Stimulated activated CD4-positive, alpha-beta T cell treated with anti-CD3 and anti-CD28 coated beads, Interleukin-1b, Interleukin-23, amount 100 ng/mL, for 24 hours (primary cell): Measurements from ENCODE around the gene MKLN1.
"Not testable (repeated sequence)": the region's sequence is repeated elsewhere in the genome, so short reads cannot be mapped to it uniquely, and the experiment has no call there.

Source experiments
- DNase-seq, 4 experiments: peaks; one replicate each; pipeline ENCODE4 v3.0.0-alpha.2; 2020; ENCODE audit warnings: low read depth in 4 of 4, low spot score in 1 of 4

Gene MKLN1

DNA sequence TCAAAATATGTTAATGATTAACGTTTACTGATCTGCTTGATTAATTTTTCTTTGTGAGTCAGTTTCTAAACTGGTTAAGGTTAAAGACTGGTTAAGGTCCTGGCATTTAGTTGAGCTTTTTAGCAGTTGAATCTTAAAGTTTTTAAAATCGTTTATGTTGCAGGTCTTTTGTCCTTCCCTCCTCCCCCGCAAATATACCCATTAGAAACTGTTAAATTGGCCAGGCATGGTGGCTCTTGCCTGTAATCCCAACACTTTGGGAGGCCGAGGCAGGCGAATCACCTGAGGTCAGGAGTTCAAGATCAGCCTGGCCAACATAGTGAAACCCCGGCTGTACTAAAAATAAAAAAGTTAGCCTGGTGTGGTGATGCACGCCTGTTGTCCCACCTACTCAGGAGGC is 127.9 kb downstream of the MKLN1 start:
- DNase-seq: no peak

DNA sequence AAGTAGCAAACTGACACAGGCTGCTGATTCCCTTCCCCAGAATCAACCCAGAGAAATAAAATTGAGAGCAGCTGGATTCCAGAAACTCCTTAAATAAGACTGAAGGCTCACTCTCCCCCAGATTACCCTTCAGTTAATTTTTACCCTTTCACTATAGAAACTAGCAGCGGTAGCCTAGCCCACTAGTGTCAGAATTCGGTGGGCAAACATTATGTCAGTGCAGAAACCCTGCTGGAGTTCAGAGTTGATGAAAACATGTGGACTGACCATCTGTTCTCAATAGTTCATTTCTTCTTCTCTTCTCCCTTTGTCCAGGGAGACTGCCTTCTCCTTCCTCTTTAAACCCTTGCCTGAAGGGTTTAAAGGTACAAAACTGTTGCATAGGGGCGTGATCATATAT is 128.7 kb downstream of the MKLN1 start:
- no peak for DNase-seq

DNA sequence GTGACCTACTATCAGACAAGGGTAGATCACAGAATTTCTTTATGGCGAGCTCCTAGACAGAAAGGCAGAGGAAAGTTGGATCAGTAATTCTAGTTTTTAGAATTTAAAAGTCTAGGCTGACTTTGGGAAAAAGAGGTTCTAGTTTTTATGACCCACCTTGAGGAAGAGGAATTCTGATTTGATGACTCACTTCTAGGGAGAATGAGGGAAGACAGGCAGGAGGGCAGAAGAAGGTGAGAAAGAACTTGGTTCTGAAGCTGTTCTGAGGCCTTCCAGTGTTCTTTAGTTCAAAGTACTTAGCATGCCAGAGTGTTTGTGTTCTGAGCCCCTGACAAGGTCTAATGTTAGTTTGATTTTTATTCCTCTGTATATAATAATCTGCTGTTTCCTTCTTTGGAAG is 131.6 kb downstream of the MKLN1 start:
- DNase-seq: no peak

DNA sequence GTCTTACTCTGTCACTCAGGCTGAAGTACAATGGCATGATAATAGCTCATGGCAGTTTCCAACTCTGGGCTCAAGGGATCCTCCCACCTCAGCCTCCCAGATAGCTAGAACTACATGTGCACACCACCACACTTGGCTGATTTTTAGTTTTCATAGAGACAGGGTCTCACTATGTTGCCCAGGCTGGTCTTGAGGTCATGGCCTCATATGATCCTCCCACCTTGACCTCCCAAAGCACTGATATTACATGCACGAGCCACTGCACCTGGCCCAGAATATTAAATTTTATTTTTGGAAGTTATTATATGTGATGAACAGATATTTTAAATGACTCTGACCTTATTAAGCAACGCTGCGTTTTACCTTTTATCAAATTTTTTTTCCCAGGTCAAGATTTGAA is 134.4 kb downstream of the MKLN1 start:
- DNase-seq: no peak

DNA sequence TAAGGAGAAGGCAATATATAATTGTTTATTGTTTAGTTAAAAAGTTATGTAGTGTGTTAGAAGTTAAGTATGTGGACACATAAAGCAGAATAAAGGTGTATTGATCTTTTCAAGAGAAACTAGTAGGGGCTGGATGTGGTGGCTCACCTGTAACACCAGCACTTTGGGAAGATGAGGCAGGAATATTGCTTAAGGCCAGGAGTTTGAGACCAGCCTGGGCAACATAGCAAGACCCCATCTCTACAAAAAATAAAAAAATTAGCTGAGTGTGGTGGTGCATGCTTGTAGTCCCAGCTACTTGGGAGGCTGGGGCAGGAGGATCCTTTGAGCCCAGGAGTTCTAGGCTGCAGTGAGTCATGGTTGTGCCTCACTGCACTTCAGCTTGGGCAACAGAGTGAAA is 135.0 kb downstream of the MKLN1 start:
- not testable (repeated sequence) for DNase-seq

DNA sequence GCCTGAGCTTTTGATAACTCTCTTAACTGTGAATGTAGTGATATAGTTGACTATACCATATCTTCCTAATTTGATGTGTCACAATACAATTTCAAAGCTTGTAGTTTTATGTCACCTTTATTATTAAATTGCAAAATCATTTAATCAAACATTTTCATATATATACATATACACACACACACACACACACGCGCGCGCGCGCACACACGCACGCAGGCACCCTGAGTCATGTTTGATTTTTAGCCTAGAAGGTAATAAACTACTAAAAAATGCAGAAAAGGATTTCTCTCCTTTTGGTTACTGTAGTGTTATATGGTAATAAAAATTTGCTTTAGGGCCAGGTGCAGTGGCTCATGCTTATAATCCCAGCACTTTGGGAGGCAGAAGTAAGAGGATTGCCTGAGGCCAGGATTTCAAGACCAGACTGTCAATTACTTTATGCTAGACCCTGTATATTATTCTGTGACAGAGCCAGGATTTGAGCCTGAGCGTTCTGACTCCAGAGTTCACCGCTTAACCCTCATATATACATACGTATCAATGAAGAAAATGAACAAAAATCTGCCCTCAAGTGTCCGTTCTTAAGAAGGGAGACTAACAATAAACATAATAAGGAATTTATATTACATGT is 139.2 kb downstream of the MKLN1 start:
- no peak for DNase-seq

DNA sequence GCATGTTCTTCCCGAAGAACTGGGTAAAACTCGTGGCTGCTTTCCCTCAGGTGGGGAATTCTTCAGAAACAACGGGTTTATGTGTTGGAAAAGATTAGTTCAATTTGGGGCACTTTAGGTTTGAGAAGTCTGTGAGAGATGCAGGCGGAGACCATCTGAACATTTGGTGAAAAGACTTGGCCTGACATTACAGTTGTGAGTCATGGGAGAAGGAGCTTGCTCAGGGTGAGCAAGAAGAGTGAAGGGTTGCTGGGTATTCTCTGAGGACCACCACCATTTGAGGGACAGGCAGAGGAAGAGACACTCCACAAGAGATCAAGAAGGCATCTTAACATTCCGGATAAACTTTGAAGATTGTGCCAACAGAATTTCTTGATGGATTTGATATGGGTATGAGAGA is 140.1 kb downstream of the MKLN1 start:
- DNase-seq: no peak

DNA sequence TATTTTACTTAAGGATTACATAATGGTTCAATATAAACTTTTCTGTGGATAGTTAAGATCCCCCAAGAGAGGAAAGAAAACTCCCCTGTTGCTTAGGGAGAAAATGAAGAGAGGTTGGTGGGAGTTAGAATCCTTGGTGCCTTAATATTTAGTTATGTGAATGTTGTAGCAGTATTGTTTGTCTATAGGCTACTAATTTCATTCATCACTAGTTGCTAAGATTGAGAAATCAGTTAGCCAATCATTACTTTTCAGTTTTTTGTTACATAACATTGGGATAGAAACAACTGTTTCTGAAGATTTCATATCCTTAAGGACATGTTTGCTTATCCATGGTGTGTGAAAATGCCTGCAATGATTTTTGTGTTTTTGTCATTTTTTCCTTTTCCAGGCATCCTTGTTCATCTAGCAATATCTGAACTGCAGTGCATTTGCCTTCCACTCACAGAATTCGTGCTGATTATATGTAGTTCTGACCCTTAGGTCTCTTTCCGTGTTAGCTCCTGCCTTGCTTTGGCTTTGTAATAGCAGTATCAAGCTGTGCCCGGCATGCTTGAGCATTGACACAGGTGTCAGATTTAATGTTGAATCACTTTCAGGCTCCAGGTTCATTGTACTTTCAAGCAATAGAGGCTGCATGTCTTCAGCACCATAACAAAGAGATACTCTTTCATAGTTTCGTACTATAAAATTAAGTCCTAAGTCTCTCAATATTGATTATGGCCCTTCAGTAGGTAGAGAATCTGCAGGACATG is 143.8 kb downstream of the MKLN1 start:
- no peak for DNase-seq

DNA sequence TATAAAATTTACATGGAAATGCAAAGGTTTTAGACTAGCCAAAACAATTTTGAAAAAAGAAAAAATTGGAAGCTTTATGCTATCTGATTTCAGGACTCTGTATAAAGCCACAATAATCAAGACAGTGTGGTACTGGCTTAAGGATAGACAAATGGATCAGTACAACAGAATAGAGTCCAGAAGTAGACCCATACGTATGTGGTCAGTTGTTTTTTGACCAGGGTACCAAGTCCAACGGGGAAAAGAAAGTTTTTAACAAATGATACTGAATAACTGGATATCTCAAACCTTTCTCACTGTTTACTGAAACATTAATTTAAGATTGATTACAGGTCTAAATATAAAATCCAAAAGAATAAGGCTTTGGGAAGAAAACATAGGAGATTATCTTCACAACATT is 149.1 kb downstream of the MKLN1 start:
- DNase-seq: no peak

DNA sequence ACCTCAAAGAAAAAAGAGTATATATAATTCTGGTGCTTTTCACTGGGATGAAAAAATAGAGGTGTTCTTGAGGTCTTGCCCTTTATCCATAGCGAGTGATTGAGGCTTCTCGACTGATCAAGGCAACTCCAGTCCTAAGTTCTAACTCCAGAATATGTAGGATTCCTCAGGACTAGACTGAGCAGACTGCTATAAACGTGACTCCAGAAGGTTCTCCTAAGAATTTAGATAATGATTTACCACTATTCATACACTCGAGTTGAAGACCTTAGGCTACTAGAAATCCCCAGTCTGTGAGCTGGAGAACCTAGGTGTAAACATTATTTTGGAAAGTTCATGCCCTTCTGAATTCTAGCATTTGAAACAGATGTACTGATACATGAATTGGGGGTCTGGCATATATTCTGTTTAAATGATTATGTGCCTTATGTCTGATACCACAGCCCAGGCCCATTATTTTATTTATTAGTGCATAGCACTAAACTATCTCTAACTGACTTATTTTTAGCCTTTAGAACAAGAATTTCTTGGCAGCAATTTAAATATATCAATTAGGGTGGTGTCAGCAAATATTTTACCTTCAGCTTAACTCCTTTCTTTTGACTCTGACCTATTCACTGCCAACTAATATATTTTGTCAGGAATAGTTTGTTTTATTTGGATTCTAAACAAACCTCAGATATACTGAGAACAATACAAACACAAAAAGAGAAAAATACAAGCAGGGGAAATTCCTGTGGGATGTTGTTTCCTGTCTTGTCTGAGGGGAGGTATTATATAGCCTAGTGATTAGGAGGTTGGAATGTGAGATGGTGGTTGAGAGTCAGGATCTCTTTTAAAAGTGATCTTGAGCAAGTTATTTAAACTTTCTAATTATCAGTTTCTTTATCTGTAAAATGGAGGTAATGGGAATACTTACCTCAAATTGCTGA is 153.0 kb downstream of the MKLN1 start:
- no peak for DNase-seq

DNA sequence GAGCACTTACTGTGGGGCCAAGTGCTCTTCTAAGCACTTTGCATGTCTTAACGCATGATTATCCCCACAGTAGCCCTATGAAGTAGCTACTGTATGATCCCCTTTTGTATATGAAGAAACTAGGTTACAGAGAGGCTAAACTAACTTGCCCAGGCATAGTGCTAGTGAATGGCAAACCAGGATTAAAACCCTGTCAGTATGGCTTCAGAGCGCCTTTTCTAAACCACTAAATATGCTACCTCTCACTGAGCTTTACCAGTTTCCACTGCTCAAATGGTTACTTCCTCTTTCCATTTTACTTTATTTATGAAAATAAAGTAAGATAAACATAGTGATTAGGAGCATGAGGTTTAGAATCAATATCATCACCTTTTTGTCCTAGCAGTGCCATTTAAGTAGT is 155.1 kb downstream of the MKLN1 start:
- DNase-seq: no peak

DNA sequence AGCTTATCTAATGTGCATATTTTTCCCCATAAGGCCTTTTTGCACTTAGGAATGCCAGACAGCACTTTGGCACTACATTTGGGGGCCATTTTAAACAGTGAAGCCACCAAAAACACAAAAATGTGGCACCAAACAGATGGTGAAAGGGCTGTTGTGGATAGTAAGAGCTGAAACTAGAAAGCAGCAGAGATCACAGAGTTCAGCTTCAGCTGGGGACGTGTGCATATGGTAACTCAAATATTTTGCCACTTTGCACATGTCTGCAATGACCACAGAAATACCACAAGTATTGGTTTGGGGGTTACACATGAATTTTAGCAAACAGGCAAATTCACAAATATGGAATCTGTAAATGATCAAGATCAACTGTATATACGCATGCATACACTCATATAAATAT is 155.9 kb downstream of the MKLN1 start:
- DNase-seq: no peak

DNA sequence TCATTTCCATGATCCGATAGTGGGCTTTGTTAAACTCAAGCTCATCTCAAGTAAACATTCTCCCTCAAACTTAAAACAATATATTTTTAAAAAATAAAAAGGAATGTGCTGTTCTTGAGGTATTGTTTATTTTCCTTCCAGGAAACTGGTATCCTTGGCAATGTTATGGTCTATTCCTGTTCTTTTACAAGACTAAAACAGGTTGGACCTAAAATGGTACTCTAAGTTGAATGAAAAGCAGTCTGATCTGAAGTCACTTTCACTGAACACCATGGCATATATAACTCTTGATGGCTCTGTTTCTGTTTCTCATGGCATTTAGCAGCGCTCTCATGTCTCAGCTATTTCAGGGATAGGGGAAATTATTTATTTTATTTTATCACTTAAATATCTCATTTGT is 158.7 kb downstream of the MKLN1 start:
- no peak for DNase-seq

DNA sequence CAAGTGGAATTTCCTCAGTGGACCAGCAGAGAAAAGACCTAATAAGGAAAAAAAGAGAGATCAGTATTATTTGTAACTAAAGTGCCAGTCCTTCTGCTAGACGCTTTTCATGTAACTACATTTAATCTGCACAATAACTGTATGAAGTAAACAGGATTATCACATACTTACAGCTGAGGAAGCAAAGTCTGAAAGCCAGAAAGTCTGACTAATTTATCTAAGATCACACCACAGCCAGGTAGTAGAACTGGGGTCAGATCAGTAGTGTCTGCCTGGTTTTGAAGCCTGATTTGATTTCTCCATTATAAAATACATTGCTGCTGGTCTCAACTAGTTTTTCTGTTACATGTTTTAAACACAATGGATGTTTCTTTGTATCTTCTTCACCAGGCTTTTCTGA is 159.5 kb downstream of the MKLN1 start:
- DNase-seq: no peak

DNA sequence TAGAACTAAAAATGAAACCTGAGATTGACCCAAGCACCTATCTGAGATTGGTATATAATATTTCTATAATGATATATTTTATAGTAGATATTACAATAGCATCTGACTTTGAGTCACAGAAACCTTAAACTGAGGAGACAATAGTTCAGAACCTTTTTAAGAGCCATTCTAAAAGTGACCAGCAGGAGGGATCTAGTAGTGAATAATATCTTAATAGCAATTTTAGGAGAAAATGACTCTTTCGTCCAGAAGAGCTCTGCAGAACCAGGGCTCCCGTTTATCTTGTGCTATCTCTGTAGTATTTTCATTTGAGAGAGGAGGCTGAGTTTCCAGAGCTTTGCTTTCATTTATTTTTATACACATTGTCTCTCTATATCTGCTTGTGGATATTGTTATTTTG is 160.7 kb downstream of the MKLN1 start:
- DNase-seq: no peak

DNA sequence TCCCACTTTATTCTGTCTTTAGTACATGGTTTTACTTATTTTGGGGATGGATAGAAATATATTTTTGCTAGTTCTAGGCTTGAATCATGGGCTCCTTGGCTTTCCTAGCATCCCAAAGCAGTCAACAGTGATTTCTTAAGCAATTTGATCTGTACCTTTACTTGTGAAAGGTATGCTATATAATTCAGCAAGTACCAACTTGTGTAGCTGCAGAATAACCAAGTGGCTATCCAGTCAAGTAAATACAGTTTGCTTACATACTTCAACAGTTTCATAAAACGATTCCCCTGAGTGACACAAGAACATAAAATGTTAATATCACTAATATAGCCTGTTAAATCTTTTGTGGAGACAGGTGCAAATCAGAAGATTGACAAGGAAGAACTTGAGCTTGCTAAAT is 161.5 kb downstream of the MKLN1 start:
- DNase-seq: no peak

DNA sequence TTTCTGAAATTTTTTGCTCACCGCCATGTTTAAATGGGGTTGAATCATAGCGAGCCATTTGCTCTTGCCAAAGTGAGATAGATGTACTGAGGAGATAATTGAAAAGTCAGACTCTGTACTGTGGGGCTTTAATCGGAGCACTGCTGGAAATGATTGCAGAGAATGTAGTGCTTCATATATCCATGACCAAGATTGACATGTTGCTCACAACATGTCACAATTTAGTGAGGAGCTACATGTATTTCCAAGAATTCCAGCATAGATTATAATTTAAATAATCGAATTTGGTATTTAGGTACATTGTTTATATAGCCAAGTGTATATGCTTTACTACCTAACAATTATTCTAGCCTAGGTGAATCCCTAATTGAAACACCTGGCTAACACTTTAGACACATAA is 162.2 kb downstream of the MKLN1 start:
- no peak for DNase-seq

DNA sequence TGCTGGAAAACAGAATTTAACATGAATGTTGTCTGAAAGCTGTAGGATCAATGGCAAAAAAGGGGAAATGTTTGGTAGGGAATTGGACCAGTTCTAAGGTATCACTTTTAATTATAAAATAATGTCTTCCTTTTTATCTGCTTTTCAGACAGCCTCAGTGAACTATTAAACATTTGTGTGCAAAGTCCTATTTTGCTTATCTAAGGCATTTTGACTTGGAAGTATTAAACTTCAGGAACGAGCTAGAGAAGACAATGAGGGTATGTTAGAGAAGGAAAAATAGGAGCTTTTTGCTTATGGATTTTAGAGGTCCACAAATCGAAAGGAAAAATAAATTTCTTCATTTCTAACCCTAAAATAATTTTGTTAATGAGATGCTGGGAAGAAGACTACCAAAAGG is 165.4 kb downstream of the MKLN1 start:
- no peak for DNase-seq

DNA sequence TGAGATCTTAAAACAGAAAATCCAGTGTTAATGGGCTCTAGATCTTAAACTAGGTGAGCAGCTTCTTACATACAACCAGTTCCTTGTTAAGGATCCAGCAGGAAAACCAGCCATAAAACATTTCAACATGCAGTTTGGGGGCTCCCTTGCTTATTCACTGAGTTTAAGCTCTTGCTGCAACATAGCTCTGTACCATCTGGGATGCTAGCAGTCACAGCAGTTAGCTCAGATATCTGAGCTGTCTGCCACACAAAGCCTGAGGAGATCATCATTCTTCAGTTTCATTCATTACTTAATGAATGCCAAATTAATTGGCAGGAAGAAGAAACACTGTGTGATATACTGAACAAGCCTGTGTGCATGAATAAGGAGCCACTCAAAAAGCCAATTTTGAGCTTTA is 165.9 kb downstream of the MKLN1 start:
- no peak for DNase-seq

DNA sequence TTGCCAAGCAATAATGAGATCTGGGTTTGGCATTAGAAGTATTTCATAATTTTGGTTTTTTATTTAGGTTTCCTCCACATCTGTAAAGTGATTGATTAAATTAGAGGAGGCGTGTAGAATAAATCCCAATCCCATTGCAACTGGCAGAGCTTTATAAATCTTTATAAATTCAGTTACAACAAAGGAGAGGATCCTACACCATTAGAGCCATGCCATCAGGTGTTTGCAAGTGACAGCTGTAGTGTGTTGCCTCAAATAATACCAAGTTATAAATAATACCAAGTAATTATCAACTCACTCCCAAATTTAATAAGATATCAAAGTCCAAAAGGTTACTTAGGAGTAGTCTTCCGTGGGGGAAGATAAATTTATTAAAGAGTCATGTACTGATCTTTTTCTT is 166.5 kb downstream of the MKLN1 start:
- DNase-seq: no peak

DNA sequence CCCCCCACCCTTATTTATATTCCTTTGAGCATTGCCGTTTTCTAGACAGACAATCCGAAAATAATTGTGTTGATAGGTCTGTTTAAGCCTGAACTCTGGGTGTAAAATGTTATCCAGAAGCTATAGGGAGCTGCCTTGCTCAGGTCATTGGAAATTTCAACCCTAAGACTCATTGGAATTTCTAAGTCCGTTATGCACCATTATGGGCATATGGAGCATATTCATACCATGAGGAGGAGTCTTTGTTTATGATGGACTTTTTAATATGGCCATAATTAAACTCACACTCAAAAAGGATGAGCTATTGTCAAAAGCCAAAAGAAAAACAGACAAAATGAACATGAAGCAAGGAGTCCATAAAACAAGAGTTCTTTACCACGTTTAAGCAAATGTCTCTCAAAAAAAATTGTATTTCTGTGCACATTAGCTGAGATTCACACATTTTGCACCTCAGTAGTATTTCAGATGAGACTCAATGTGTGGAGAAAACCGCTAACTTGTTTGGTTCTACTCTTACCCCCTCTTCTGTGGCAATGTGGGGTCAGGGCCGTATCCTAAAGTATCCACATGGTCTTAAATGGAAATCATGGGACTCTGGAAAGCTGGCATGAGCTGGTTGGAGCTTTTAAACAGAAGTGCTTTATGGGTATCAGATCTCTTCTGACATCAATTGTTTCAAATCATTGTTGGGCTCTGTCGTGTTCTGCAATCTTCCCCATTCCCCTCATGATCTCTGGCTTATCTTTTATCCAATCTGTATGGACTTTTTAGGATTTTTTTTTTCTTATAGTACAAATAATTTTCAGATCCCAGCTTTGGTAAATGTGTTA is 168.2 kb downstream of the MKLN1 start:
- no peak for DNase-seq
